K562 (cell line): ENCODE measurements around the gene VIPR1. TPM values are rescaled to one million over a fixed set of nuclear protein-coding genes. Genes with fewer than 3 reads are reported as not detected.

Experiments used
- ATAC-seq: fragments of 200-7000 bp; cut with Tn5 transposase; 3 replicates; pipeline ENCODE4 v1.9.1; 2020; ENCODE audit warnings: moderate library complexity
- BruUV-seq: library from RNA; stranded (reverse); fragments of 400-500 nt; replicated peaks from 2 replicates; lab custom pipeline; 2021; lab: Mats Ljungman, UMichigan
- CTCF ChIA-PET: fragments of 300-600 bp; formaldehyde crosslinking; extraction: SDS; loops from one replicate; lab custom pipeline; 2021; ENCODE audit warnings: low intra/inter-chr PET ratio; lab: Yijun Ruan, JAX
- POLR2A ChIA-PET: fragments of 300-600, 350-650 bp; sonication (Branson Sonifier 250); formaldehyde crosslinking; extraction: SDS; loops from one replicate; lab custom pipeline; 2021; ENCODE audit warnings: antibody characterized with exemption, inconsistent platforms; lab: Yijun Ruan, JAX
- DNase-seq, 4 experiments: peaks; one replicate each; pipeline versions ENCODE4 v3.0.0 to v3.0.0-alpha.2; 2011 to 2018; ENCODE audit warnings: low spot score in 3 of 4, mixed read lengths in 3 of 4; ENCODE audit errors: extremely low read depth in 1 of 4
- FAIRE-seq: peaks from 2 replicates; lab custom pipeline; 2011; peaks lifted over from hg19 to GRCh38; lab: Jason Lieb, UNC
- H2AFZ ChIP-seq: 2 replicates; pipeline ENCODE4 v1.6.0; 2011; ENCODE audit warnings: low read depth, low read length, control low read depth, inconsistent platforms
- H3K27ac ChIP-seq: fragments of 200-600 bp; 3 replicates; pipeline ENCODE4 v1.8.0; 2011; ENCODE audit warnings: low read depth, mild to moderate bottlenecking, control low read depth, inconsistent platforms, low read length, moderate library complexity, mixed read lengths; ENCODE audit errors: extremely low read depth
- H3K27me3 ChIP-seq, 2 experiments: fragments of 300-600 bp in 1 of 2; 2 replicates in 1 of 2; 3 replicates in 1 of 2; pipeline versions ENCODE4 v1.6.0 to v1.8.0; 2011; ENCODE audit warnings: inconsistent platforms in 2 of 2, low read length in 2 of 2, mild to moderate bottlenecking in 1 of 2, mixed read lengths in 1 of 2, moderate library complexity in 1 of 2; ENCODE audit not compliant: control insufficient read depth in 2 of 2, insufficient read depth in 2 of 2
- H3K36me3 ChIP-seq: fragments of 300-600 bp; 3 replicates; pipeline ENCODE4 v1.8.0; 2011; ENCODE audit warnings: mild to moderate bottlenecking, low read length, inconsistent platforms; ENCODE audit not compliant: control insufficient read depth, insufficient read depth
- H3K4me1 ChIP-seq, 2 experiments: fragments of 200-600 bp in 1 of 2; replicated peaks in 1 of 2; 2 replicates in 1 of 2; 3 replicates in 1 of 2; pipeline versions ENCODE4 v1.5.1 to v1.8.0; 2011; ENCODE audit warnings: inconsistent platforms in 2 of 2, low read length in 2 of 2, mild to moderate bottlenecking in 1 of 2, mixed read lengths in 1 of 2, moderate library complexity in 1 of 2; ENCODE audit not compliant: control insufficient read depth in 2 of 2, insufficient read depth in 2 of 2
- H3K4me2 ChIP-seq: 2 replicates; pipeline ENCODE4 v1.6.1; 2011; ENCODE audit warnings: low read length, control low read depth, inconsistent platforms, mixed read lengths; ENCODE audit not compliant: insufficient read depth
- H3K4me3 ChIP-seq: fragments of 200-600 bp; sonication (generic), shearing (Covaris generic); 2 replicates; pipeline ENCODE4 v1.5.1; 2016; ENCODE audit warnings: control low read depth, inconsistent platforms
- H3K79me2 ChIP-seq: fragments of 200-600 bp; 3 replicates; pipeline ENCODE4 v1.8.0; 2011; ENCODE audit warnings: low read length, inconsistent platforms; ENCODE audit not compliant: control insufficient read depth, insufficient read depth
- H3K9ac ChIP-seq, 2 experiments: 2 replicates each; pipeline versions ENCODE4 v1.6.0 to v1.6.1; 2011; ENCODE audit warnings: low read depth in 2 of 2, low read length in 2 of 2, control low read depth in 1 of 2, inconsistent platforms in 1 of 2, mild to moderate bottlenecking in 1 of 2, mixed read lengths in 1 of 2; ENCODE audit not compliant: insufficient read depth in 1 of 2
- H3K9me1 ChIP-seq: one replicate; pipeline ENCODE4 v1.6.0; 2011; ENCODE audit warnings: inconsistent platforms, mild to moderate bottlenecking, low read length, moderate library complexity; ENCODE audit not compliant: control insufficient read depth, insufficient read depth
- H3K9me3 ChIP-seq: replicated peaks from 2 replicates; pipeline ENCODE4 v1.5.1; 2011; ENCODE audit warnings: low read depth, low read length, inconsistent platforms; ENCODE audit not compliant: control insufficient read depth, insufficient read depth
- H4K20me1 ChIP-seq: replicated peaks from 2 replicates; pipeline ENCODE4 v1.6.1; 2011; ENCODE audit warnings: low read length, inconsistent platforms, mixed read lengths; ENCODE audit not compliant: control insufficient read depth, insufficient read depth
- C11orf30 ChIP-seq: fragments of 450-650 bp; IDR thresholded peaks from 2 replicates; pipeline ENCODE4 v1.6.1; 2016; ENCODE audit warnings: low read depth, mild to moderate bottlenecking
- CHAMP1 ChIP-seq: fragments of 450-650 bp; IDR thresholded peaks from 2 replicates; pipeline ENCODE4 v1.6.1; 2016; ENCODE audit warnings: mild to moderate bottlenecking
- ILF3 ChIP-seq: fragments of 450-650 bp; IDR thresholded peaks from 2 replicates; pipeline ENCODE4 v1.6.1; 2018; ENCODE audit warnings: antibody characterized with exemption, mild to moderate bottlenecking, moderate library complexity, borderline replicate concordance
- MTA3 ChIP-seq: fragments of 450-650 bp; formaldehyde crosslinking; IDR thresholded peaks from 2 replicates; pipeline ENCODE4 v1.6.1; 2017; ENCODE audit warnings: mild to moderate bottlenecking, borderline replicate concordance
- NR1H2 ChIP-seq: sonication (generic); formaldehyde crosslinking; IDR thresholded peaks from 2 replicates; pipeline ENCODE4 v1.4.0; 2020; ENCODE audit warnings: mild to moderate bottlenecking, missing genetic modification reagents
- POLR2B ChIP-seq: fragments of 450-650 bp; IDR thresholded peaks from 2 replicates; pipeline ENCODE4 v1.6.1; 2018; ENCODE audit warnings: low read depth; ENCODE audit not compliant: partially characterized antibody
- RFX5 ChIP-seq: IDR thresholded peaks from 2 replicates; pipeline ENCODE4 v1.6.1; 2011; ENCODE audit warnings: low read depth, mild to moderate bottlenecking, improper control_type of control experiment, low read length
- SPI1 ChIP-seq: IDR thresholded peaks from 2 replicates; pipeline ENCODE4 v1.6.1; 2011; ENCODE audit warnings: low read depth, low read length, control low read depth, borderline replicate concordance
- TRIM24 ChIP-seq, 2 experiments: fragments of 450-650 bp; IDR thresholded peaks; 2 replicates each; pipeline ENCODE4 v1.6.1; 2016
- ZNF717 ChIP-seq: fragments of 250-450 bp; sonication (Bioruptor Pico); IDR thresholded peaks from 2 replicates; pipeline ENCODE4 v1.5.0; 2021
- ZNF766 ChIP-seq: fragments of 200-800 bp; sonication (Bioruptor generic); conservative IDR thresholded peaks from 2 replicates; pipeline ENCODE4 v1.6.1; 2016; ENCODE audit warnings: missing genetic modification characterization, missing compliant biosample characterization
- WGBS: fragments of 100-300 bp; shearing (Covaris generic); methylation state at CpG from one replicate; pipeline ENCODE4 v1.1.6; 2016; ENCODE audit warnings: low coverage, mixed read lengths; ENCODE audit not compliant: insufficient coverage; ENCODE audit errors: missing lambda C conversion rate; 5-methylcytosine and 5-hydroxymethylcytosine counted together
- in situ Hi-C: fragments of 300-500 bp; cut with MboI; formaldehyde crosslinking; loops from 4 replicates; pipeline ENCODE4 v1.15.0; 2018; ENCODE audit warnings: inconsistent platforms, mixed read lengths
- intact Hi-C: fragments of 100-400 bp; cut with micrococcal nuclease; formaldehyde crosslinking; loops from 2 replicates; pipeline ENCODE4 v1.14.2; 2022
- polyA plus RNA-seq, 8 experiments: library from polyadenylated mRNA; depleted of rRNA in 4 of 8; stranded (reverse) in 5 of 8; unstranded in 3 of 8; fragments of >200 nt; fragmentation: Nextera tagmentation in 2 of 8; fragmentation: Illumina TruSeq in 1 of 8; extraction: Ambion mirVana in 2 of 8; extraction: Trizol in 1 of 8; gene quantifications; 2 replicates each; pipeline versions ENCODE4 v1.2.1 to v1.2.3, GENCODE V29; 2011 to 2014; ENCODE audit warnings: inconsistent platforms in 1 of 8, missing spikeins in 1 of 8
- total RNA-seq, 7 experiments: library from RNA; depleted of rRNA in 6 of 7; stranded (reverse); fragments of >200 nt in 6 of 7; fragmentation: Illumina TruSeq in 2 of 7; extraction: Trizol in 2 of 7; gene quantifications; 2 replicates each; pipeline versions ENCODE4 v1.2.1 to v1.2.3, GENCODE V29; 2011 to 2021; ENCODE audit warnings: low replicate concordance in 1 of 7
- TF ChIP-seq, protein P1 (sequence below), 3 experiments: fragments of 200-800 bp in 1 of 3; fragments of 250-450 bp in 1 of 3; fragments of 450-650 bp in 1 of 3; sonication (Bioruptor Pico) in 1 of 3; sonication (Bioruptor generic) in 1 of 3; formaldehyde crosslinking in 1 of 3; IDR thresholded peaks; 2 replicates each; pipeline versions ENCODE4 v1.6.1 to v1.8.0; 2016 to 2022; ENCODE audit warnings: mild to moderate bottlenecking in 2 of 3, missing genetic modification characterization in 2 of 3, missing compliant biosample characterization in 1 of 3, moderate library complexity in 1 of 3

The VIPR1 gene
- total and polyA plus RNA-seq, 9 of the 15 experiments (the other 6 are each of a cell fraction or from before 2014, with no cell fraction given) = 0.04 to 0.38 (median 0.12) TPM; not detected in 3

- no peak for TF ChIP-seq CHAMP1
These were observed 9.3 kb downstream of the VIPR1 start (continued) for GRCh38 chr3:42511736-42512135.

DNA sequence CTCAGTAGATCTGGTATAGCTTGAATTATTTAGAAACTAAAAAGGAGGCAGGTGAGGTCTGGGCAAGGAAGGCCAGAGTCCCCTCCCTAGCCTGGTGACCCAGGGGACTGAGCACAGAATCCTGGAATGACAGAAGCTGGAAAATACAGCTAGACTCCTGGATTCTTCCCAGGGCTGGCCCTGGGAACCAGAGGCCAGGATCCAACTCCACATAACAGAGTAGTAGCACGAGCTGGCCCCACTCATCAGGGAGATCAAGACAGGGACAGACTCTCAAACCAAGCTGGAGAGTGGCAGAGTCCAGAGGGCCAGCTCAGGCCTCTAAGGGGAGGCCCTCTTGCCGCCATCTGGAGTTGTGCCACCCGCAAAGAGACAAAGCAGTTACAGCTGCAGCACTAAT is 10.7 kb downstream of the VIPR1 start:
- Histone ChIP-seq H3K4me1 (peaks cover 0 to 3% of the 10 kb centered on the region in 2 experiments; a peak in 1 of 5 replicates), H3K9ac (no peak overlapping the region), H3K36me3 (no peaks in the 10 kb centered on the region), H3K79me2 (no peaks in the 10 kb centered on the region), H2AFZ (no peak overlapping the region), H3K27ac (no peak overlapping the region), H3K4me3 (no peak overlapping the region), H3K27me3 (peaks cover 0 to 50% of the 10 kb centered on the region in 2 experiments; a peak in 3 of 5 replicates), H4K20me1 (no peaks in the 10 kb centered on the region), H3K9me3 (no peaks in the 10 kb centered on the region), H3K4me2 (no peak overlapping the region), H3K9me1 (no peaks in the 10 kb centered on the region)
- no peak for ATAC-seq
- ChIA-PET POLR2A (no interaction called here), CTCF (no interaction called here)
- in situ Hi-C loops (no loop called here), intact Hi-C loops (no loop called here)
- DNase-seq = no peak
- no peak for FAIRE-seq
- 0% methylated on average over 3 of the region's 3 CpGs for WGBS
- TF ChIP-seq ZNF766 (CRISPR knock-in tag) (no peak), TRIM24 (IDR thresholded peaks at IDR 0.05) (no peak), ZNF717 (CRISPR knock-in tag) (no peak), ILF3 (no peak), C11orf30 (no peak), MTA3 (no peak), NR1H2 (CRISPR knock-in tag) (no peak), SPI1 (no peak), POLR2B (no peak), RFX5 (no peak)
- TF ChIP-seq, protein P1, sequence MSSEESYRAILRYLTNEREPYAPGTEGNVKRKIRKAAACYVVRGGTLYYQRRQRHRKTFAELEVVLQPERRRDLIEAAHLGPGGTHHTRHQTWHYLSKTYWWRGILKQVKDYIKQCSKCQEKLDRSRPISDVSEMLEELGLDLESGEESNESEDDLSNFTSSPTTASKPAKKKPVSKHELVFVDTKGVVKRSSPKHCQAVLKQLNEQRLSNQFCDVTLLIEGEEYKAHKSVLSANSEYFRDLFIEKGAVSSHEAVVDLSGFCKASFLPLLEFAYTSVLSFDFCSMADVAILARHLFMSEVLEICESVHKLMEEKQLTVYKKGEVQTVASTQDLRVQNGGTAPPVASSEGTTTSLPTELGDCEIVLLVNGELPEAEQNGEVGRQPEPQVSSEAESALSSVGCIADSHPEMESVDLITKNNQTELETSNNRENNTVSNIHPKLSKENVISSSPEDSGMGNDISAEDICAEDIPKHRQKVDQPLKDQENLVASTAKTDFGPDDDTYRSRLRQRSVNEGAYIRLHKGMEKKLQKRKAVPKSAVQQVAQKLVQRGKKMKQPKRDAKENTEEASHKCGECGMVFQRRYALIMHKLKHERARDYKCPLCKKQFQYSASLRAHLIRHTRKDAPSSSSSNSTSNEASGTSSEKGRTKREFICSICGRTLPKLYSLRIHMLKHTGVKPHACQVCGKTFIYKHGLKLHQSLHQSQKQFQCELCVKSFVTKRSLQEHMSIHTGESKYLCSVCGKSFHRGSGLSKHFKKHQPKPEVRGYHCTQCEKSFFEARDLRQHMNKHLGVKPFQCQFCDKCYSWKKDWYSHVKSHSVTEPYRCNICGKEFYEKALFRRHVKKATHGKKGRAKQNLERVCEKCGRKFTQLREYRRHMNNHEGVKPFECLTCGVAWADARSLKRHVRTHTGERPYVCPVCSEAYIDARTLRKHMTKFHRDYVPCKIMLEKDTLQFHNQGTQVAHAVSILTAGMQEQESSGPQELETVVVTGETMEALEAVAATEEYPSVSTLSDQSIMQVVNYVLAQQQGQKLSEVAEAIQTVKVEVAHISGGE (CRISPR knock-in tag; IDR thresholded peaks at IDR 0.05) = no peak
- no TSS peak for BruUV-seq
